NCI-H69 (cell line): ENCODE measurements around the gene MEI1.
"Not testable (repeated sequence)": the region's sequence is repeated elsewhere in the genome, so short reads cannot be mapped to it uniquely, and the experiment has no call there.

Experiments used
- DNase-seq: peaks from one replicate; lab custom pipeline; 2025; lab: John Stamatoyannopoulos, UW

Gene MEI1

GRCh38 chr22:41683052-41683451 is 16.3 kb upstream of the MEI1 start:
- no peak for DNase-seq

GRCh38 chr22:41683616-41684015 is 15.7 kb upstream of the MEI1 start:
- DNase-seq = no peak

- no peak for DNase-seq
These were observed 15.1 kb upstream of the MEI1 start for GRCh38 chr22:41684194-41684593.

- not testable (repeated sequence) for DNase-seq
These were observed 12.4 kb upstream of the MEI1 start for GRCh38 chr22:41686890-41687289.

GRCh38 chr22:41687901-41688364 is 11.4 kb upstream of the MEI1 start:
- peak; percentile 65 for DNase-seq

DNA sequence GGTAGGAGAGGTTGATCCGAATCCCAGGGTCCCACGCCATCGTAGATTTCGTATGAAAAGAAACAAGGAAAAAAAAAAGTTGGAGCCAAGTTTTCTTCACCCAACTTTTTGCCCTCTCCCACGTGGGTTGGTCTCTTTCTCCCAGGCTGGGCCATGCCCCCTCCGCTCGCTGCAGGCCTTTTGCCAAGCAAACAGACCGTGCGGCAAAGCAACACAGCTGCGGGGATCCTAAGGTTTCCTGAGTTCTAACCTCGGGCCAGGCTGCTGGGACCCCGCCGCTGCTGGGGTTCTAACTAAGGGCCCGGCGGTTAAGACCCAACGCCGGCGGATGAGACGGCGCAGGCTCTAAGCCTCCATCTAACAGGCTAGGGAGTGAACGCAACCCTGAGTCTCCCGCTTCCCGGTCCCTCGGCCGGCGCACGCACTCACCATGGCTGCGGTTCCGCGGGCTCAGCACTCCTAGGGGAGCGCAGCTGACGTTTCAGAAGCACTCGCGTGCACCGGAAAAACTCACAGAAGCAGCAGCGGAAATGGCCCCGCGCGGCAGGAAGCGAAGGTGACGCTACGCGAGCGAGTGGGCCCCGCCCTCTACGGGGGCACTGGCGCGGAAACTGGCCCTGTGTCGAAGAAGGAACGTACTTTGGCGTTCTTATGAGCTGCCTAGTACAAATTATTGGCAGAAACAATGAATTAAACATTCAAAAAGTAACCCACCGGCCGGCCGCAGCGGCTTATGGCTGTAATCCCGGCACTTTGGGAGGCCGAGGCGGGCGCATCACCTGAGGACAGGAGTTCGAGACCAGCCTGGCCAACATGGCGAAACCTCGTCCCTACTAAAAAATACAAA is 10.7 kb upstream of the MEI1 start, which contains the start of gene SNU13:
Gene SNU13 (minus strand): TSS at position 503 of the 847 bp plus-strand sequence. CDS start 71 bp downstream, at position 432.
- peak; percentile 97 for DNase-seq

- DNase-seq = peak; percentile 17
These were observed 8.8 kb upstream of the MEI1 start for GRCh38 chr22:41690476-41690875.

GRCh38 chr22:41695211-41695610 is 4.1 kb upstream of the MEI1 start:
- DNase-seq = no peak

- DNase-seq = no peak
These were observed 2.6 kb upstream of the MEI1 start for GRCh38 chr22:41696703-41697102.

DNA sequence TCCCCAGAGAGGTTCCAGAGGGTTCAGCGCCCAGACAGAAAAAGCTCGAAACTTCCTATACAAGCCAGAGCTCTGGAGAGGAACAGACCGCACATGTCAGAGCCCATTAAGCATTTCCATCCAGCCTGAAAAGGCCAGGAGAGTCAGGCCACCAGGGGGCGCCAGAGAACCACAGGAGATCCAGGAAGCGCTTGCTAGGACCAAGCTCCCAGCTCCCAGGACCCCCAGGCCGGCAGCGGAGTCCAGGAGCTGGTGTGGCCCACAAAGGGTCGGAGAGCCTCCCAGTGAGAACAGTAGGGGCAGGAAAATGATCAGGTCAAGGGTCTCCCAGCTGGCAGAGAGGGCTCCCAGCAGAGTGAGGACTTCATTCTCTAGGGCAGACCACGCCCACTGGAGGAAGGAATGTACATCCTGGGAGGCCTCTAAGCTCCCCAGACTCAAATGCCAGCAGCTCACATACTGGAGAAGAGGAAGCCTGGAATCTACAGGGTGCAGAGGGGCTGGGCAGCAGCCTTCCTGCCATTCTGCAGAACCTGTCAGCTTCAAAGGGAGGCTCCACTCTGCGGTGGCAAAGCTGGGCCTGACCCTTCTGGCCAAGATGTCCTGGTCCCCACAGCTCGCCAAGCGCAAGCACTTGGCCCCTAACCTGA is 2.1 kb upstream of the MEI1 start:
- peak; percentile 88 for DNase-seq

DNA sequence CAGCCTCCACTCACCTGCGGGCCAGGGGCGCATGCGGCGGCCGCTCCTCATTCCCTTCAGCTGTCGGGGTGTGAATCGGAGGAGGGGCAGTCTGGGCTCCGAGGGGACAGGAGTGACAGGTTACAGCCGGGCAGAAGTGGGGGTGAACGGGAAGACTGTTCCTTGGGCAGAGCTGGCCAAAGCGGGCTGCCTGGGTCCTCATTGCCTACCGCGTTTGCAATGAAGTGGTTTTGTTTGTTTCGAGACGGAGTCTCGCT is 733 bp downstream of the MEI1 start:
- DNase-seq = no peak

- no peak for DNase-seq
These were observed 3.5 kb downstream of the MEI1 start for GRCh38 chr22:41702763-41703162.

GRCh38 chr22:41709341-41709740 is 10.0 kb downstream of the MEI1 start:
- no peak for DNase-seq

DNA sequence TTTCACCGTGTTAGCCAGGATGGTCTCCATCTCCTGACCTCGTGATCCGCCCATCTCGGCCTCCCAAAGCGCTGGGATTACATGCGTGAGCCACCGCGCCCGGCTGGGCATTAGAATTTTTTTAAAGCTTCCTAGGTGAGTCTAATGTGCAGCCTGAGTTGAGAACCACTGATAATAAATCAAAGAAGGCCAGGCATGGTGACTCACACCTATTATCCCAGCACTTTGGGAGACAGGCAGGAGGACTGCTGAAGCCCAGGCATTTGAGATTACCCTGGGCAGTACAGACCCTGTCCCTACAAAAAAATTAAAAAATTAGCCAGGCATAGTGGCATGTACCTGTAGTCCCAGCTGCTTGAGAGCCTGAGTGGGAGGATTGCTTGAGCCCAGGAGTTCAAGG is 13.7 kb downstream of the MEI1 start:
- peak; percentile 9 for DNase-seq

- no peak for DNase-seq
These were observed 23.2 kb downstream of the MEI1 start for GRCh38 chr22:41722496-41722895.

DNA sequence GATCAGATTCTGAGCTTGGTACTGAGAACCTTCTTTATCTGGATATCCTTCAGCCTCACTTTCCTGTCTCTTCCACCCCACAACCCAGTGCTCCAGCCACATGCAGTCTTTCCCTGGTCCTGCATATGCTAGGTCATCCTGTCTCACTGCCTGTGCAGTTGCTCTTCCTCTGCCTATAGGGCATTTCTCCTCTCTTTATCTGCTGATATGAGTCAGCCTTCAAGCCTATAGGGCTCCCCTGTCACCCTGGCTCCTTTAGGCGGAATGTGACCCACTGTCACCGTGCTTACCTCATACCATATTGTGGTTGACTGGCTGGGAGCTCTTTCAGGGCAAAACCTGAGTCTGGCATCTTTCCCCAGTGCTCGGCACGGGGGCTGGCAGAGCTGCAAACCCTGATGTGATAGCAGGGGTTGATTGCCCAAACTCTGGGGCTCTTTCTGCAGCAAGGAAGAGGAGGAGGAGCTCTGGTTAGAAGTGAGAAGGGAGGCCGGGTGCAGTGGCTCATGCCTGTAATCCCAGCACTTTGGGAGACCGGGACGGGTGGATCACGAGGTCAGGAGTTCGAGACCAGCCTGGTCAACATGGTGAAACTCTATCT is 26.3 kb downstream of the MEI1 start:
- no peak for DNase-seq

GRCh38 chr22:41731609-41732008 is 32.3 kb downstream of the MEI1 start:
- DNase-seq = no peak

DNA sequence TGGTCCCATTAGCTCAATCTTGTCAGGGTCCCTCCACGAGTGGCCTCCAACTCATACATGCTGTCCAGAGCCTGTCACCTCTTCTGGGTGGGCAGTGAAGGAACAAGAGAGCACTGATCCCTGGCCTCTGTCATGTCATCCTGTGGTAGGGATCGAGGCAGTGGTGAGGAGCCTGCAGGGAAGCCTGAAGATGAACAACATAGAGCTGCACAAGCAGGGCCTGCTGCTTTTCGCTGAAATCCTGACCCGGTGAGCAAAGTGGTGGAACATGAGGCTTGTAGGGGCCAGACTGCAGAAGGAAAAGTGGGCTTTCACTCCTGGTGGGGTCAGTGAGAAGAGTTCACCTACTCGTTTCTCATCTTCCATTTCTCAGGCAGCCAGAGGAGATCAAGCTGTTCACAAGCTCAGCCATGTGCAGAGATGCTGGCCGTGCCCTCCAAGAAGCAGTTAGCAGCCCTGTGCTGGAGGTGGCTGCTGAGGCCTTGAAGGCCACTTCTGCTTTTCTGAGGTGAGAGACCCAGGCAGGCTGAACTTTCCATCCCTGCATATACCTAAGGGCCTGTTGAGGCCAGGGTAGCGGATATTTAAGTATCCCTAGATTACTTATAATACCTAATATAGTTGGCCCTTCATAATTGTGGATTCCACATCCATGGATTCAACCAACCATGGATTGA is 32.9 kb downstream of the MEI1 start:
- no peak for DNase-seq

DNA sequence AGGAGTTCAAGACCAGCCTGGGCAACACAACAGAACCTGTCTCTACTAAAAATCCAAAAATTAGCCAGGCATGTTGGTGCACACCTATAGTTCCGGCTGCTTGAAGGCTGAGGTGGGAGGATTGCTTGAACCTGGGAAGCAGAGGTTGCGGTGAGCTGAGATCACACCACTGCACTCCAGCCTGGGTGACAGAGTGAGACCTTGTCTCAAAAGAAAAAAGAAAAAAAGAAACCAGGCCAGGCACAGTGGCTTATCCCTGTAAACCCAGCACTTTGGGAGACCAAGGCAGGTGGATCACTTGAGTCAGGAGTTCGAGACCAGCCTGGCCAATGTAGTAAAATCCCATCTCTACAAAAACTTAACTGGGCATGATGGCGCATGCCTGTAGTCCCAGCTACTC is 33.9 kb downstream of the MEI1 start:
- DNase-seq = not testable (repeated sequence)

DNA sequence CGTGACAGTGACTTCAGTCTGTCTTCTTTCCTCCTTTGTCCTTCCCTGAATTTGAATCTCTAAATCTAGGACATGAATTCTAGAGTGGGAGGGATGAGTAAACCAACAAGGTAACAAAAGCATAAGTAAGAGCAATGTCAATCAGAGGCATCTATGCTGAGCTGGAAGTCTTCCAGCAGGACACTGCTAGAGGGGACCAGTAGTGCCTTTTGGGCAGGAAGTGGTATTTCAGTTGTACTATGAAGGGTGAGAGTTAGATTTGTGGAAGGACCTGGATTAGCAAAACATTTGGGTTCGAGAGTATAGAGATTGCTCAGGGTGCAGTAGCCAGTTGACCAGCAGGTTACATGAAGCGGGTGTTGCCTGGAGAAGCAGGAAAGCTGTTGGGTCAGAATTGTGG is 40.3 kb downstream of the MEI1 start:
- DNase-seq = no peak

- no peak for DNase-seq
These were observed 43.6 kb downstream of the MEI1 start for GRCh38 chr22:41742918-41743317.

GRCh38 chr22:41745968-41746367 is 46.7 kb downstream of the MEI1 start:
- no peak for DNase-seq
